K562 (cell line): ENCODE results near the gene CKLF. TPM values are rescaled to one million over a fixed set of nuclear protein-coding genes. Genes with fewer than 3 reads are reported as not detected.

Source experiments
- ATAC-seq: fragments of 200-7000 bp; cut with Tn5 transposase; 3 replicates; pipeline ENCODE4 v1.9.1; 2020; ENCODE audit warnings: moderate library complexity
- BruUV-seq: library from RNA; stranded (reverse); fragments of 400-500 nt; replicated peaks from 2 replicates; lab custom pipeline; 2021; lab: Mats Ljungman, UMichigan
- CTCF ChIA-PET: fragments of 300-600 bp; formaldehyde crosslinking; extraction: SDS; loops from one replicate; lab custom pipeline; 2021; ENCODE audit warnings: low intra/inter-chr PET ratio; lab: Yijun Ruan, JAX
- POLR2A ChIA-PET: fragments of 300-600, 350-650 bp; sonication (Branson Sonifier 250); formaldehyde crosslinking; extraction: SDS; loops from one replicate; lab custom pipeline; 2021; ENCODE audit warnings: antibody characterized with exemption, inconsistent platforms; lab: Yijun Ruan, JAX
- DNase-seq, 4 experiments: peaks; one replicate each; pipeline versions ENCODE4 v3.0.0 to v3.0.0-alpha.2; 2011 to 2018; ENCODE audit warnings: low spot score in 3 of 4, mixed read lengths in 3 of 4; ENCODE audit errors: extremely low read depth in 1 of 4
- FAIRE-seq: peaks from 2 replicates; lab custom pipeline; 2011; peaks lifted over from hg19 to GRCh38; lab: Jason Lieb, UNC
- H2AFZ ChIP-seq: 2 replicates; pipeline ENCODE4 v1.6.0; 2011; ENCODE audit warnings: low read depth, low read length, control low read depth, inconsistent platforms
- H3K27ac ChIP-seq: fragments of 200-600 bp; 3 replicates; pipeline ENCODE4 v1.8.0; 2011; ENCODE audit warnings: low read depth, mild to moderate bottlenecking, control low read depth, inconsistent platforms, low read length, moderate library complexity, mixed read lengths; ENCODE audit errors: extremely low read depth
- H3K27me3 ChIP-seq, 2 experiments: fragments of 300-600 bp in 1 of 2; 2 replicates in 1 of 2; 3 replicates in 1 of 2; pipeline versions ENCODE4 v1.6.0 to v1.8.0; 2011; ENCODE audit warnings: inconsistent platforms in 2 of 2, low read length in 2 of 2, mild to moderate bottlenecking in 1 of 2, mixed read lengths in 1 of 2, moderate library complexity in 1 of 2; ENCODE audit not compliant: control insufficient read depth in 2 of 2, insufficient read depth in 2 of 2
- H3K36me3 ChIP-seq: fragments of 300-600 bp; 3 replicates; pipeline ENCODE4 v1.8.0; 2011; ENCODE audit warnings: mild to moderate bottlenecking, low read length, inconsistent platforms; ENCODE audit not compliant: control insufficient read depth, insufficient read depth
- H3K4me1 ChIP-seq, 2 experiments: fragments of 200-600 bp in 1 of 2; replicated peaks in 1 of 2; 2 replicates in 1 of 2; 3 replicates in 1 of 2; pipeline versions ENCODE4 v1.5.1 to v1.8.0; 2011; ENCODE audit warnings: inconsistent platforms in 2 of 2, low read length in 2 of 2, mild to moderate bottlenecking in 1 of 2, mixed read lengths in 1 of 2, moderate library complexity in 1 of 2; ENCODE audit not compliant: control insufficient read depth in 2 of 2, insufficient read depth in 2 of 2
- H3K4me2 ChIP-seq: 2 replicates; pipeline ENCODE4 v1.6.1; 2011; ENCODE audit warnings: low read length, control low read depth, inconsistent platforms, mixed read lengths; ENCODE audit not compliant: insufficient read depth
- H3K4me3 ChIP-seq: fragments of 200-600 bp; sonication (generic), shearing (Covaris generic); 2 replicates; pipeline ENCODE4 v1.5.1; 2016; ENCODE audit warnings: control low read depth, inconsistent platforms
- H3K79me2 ChIP-seq: fragments of 200-600 bp; 3 replicates; pipeline ENCODE4 v1.8.0; 2011; ENCODE audit warnings: low read length, inconsistent platforms; ENCODE audit not compliant: control insufficient read depth, insufficient read depth
- H3K9ac ChIP-seq, 2 experiments: 2 replicates each; pipeline versions ENCODE4 v1.6.0 to v1.6.1; 2011; ENCODE audit warnings: low read depth in 2 of 2, low read length in 2 of 2, control low read depth in 1 of 2, inconsistent platforms in 1 of 2, mild to moderate bottlenecking in 1 of 2, mixed read lengths in 1 of 2; ENCODE audit not compliant: insufficient read depth in 1 of 2
- H3K9me1 ChIP-seq: one replicate; pipeline ENCODE4 v1.6.0; 2011; ENCODE audit warnings: inconsistent platforms, mild to moderate bottlenecking, low read length, moderate library complexity; ENCODE audit not compliant: control insufficient read depth, insufficient read depth
- H3K9me3 ChIP-seq: replicated peaks from 2 replicates; pipeline ENCODE4 v1.5.1; 2011; ENCODE audit warnings: low read depth, low read length, inconsistent platforms; ENCODE audit not compliant: control insufficient read depth, insufficient read depth
- H4K20me1 ChIP-seq: replicated peaks from 2 replicates; pipeline ENCODE4 v1.6.1; 2011; ENCODE audit warnings: low read length, inconsistent platforms, mixed read lengths; ENCODE audit not compliant: control insufficient read depth, insufficient read depth
- C11orf30 ChIP-seq: fragments of 450-650 bp; IDR thresholded peaks from 2 replicates; pipeline ENCODE4 v1.6.1; 2016; ENCODE audit warnings: low read depth, mild to moderate bottlenecking
- SPI1 ChIP-seq: IDR thresholded peaks from 2 replicates; pipeline ENCODE4 v1.6.1; 2011; ENCODE audit warnings: low read depth, low read length, control low read depth, borderline replicate concordance
- ZNF316 ChIP-seq: fragments of 450-650 bp; IDR thresholded peaks from 2 replicates; pipeline ENCODE4 v1.6.1; 2016
- WGBS: fragments of 100-300 bp; shearing (Covaris generic); methylation state at CpG from one replicate; pipeline ENCODE4 v1.1.6; 2016; ENCODE audit warnings: low coverage, mixed read lengths; ENCODE audit not compliant: insufficient coverage; ENCODE audit errors: missing lambda C conversion rate; 5-methylcytosine and 5-hydroxymethylcytosine counted together
- in situ Hi-C: fragments of 300-500 bp; cut with MboI; formaldehyde crosslinking; loops from 4 replicates; pipeline ENCODE4 v1.15.0; 2018; ENCODE audit warnings: inconsistent platforms, mixed read lengths
- intact Hi-C: fragments of 100-400 bp; cut with micrococcal nuclease; formaldehyde crosslinking; loops from 2 replicates; pipeline ENCODE4 v1.14.2; 2022
- polyA plus RNA-seq, 8 experiments: library from polyadenylated mRNA; depleted of rRNA in 4 of 8; stranded (reverse) in 5 of 8; unstranded in 3 of 8; fragments of >200 nt; fragmentation: Nextera tagmentation in 2 of 8; fragmentation: Illumina TruSeq in 1 of 8; extraction: Ambion mirVana in 2 of 8; extraction: Trizol in 1 of 8; gene quantifications; 2 replicates each; pipeline versions ENCODE4 v1.2.1 to v1.2.3, GENCODE V29; 2011 to 2014; ENCODE audit warnings: inconsistent platforms in 1 of 8, missing spikeins in 1 of 8
- total RNA-seq, 7 experiments: library from RNA; depleted of rRNA in 6 of 7; stranded (reverse); fragments of >200 nt in 6 of 7; fragmentation: Illumina TruSeq in 2 of 7; extraction: Trizol in 2 of 7; gene quantifications; 2 replicates each; pipeline versions ENCODE4 v1.2.1 to v1.2.3, GENCODE V29; 2011 to 2021; ENCODE audit warnings: low replicate concordance in 1 of 7

CKLF gene
- total and polyA plus RNA-seq, 9 of the 15 experiments (the other 6 are each of a cell fraction or from before 2014, with no cell fraction given): 84.8 to 322 (median 118) TPM

DNA sequence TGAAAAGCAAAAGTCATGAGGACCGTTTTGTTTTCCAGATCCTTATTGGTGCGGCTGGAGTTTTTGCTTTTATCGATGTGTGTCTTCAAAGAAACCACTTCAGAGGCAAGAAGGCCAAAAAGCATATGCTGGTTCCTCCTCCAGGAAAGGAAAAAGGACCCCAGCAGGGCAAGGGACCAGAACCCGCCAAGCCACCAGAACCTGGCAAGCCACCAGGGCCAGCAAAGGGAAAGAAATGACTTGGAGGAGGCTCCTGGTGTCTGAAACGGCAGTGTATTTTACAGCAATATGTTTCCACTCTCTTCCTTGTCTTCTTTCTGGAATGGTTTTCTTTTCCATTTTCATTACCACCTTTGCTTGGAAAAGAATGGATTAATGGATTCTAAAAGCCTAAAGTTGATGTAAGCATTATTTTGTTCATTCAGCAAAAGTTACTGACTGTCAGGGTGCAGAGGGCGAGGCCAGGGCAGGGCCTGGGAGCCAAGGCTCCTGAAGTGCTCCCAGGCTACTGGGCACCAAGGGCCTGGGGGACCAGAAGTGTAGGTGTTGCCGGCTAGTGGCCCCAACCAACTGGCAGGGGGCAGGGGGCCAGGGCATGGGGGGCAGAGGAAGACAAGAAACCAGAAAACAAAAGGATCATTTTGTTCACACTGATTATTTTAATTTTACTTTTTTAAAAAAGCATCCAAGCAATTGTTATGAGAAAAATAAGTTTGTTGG lies 35.7 kb downstream of the CKLF start:
- BruUV-seq: no TSS peak
- WGBS: 31% methylated on average over 7 of the region's 7 CpGs
- no peak for DNase-seq
- no peaks in the 10 kb centered on the region for H3K36me3 ChIP-seq
- no peaks in the 10 kb centered on the region for H3K27me3 ChIP-seq
- no peaks in the 10 kb centered on the region; a peak in 1 of 5 replicates for H3K4me1 ChIP-seq
- FAIRE-seq: no peak
- no peaks in the 10 kb centered on the region for H3K9me1 ChIP-seq
- H3K9ac ChIP-seq: no peak overlapping the region; a peak in 1 of 4 replicates
- intact Hi-C loops (no loop called here), in situ Hi-C loops (no loop called here)
- no peaks in the 10 kb centered on the region for H4K20me1 ChIP-seq
- H3K9me3 ChIP-seq: no peaks in the 10 kb centered on the region
- peak; percentile 33; the same call in 1 of the 2 replicates for TF ChIP-seq C11orf30
- no peak for TF ChIP-seq SPI1
- peak; percentile 39 for TF ChIP-seq ZNF316
- no peak overlapping the region for H3K4me3 ChIP-seq
- no peak overlapping the region for H3K4me2 ChIP-seq
- no peak overlapping the region for H2AFZ ChIP-seq
- ATAC-seq: no peak
- ChIA-PET CTCF (interaction anchor here (1.8 to 3.5 kb wide), 2 partner anchors 109 to 181 kb away, joined by 17 to 22 read pairs; no protein-coding TSS in a partner anchor), POLR2A (no interaction called here)
- H3K27ac ChIP-seq: no peak overlapping the region
- H3K79me2 ChIP-seq: no peaks in the 10 kb centered on the region
